ENCODE measurements around the gene TEX29.

DNA sequence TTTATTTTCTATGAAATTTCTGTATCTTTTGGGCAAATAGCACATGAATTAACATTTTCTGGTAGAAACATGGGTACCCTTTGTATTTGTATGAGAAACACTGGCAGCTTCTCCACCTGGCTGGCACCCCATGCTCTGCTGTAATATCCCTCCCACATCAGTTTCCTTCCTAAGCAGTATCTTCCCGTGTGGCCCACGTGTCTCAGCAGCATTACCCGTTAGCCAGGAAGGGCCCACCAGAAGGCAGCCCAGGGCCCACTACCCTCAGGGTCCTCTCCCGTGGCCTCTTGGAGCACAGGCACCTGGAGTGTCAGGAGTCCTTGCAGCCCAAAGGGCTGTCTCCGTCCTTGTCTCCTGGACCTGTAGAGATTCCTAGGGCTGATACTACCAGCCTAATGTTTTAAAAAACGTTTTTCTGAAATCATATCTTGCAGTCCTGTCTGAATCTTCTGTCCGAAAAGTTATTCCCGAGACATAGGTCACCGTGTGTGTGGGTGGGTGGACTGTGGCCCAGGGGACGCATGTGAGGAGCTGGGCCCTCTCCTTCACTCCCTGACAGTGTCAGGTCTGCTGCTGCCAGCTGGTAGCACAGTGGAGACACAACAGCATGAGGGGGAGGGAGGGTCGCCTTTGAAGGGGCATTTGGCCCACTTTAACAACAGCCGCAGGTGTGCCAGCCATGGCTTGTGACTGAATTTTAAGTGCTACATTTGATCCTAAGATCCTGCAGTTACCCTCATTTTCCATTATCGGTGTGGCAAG, 22.0 kb upstream of the TEX29 start:
- no peak for TF ChIP-seq TAF1 (IDR thresholded peaks at IDR 0.05; ENCODE audit: borderline replicate concordance, low read depth, low read length)
- no peak for TF ChIP-seq POLR2AphosphoS5 (IDR thresholded peaks at IDR 0.05; ENCODE audit: low read depth, low read length)

All from GM12892 (cell line).